HG03460 (cell line): ENCODE measurements around the gene RASA2.
"Not testable (repeated sequence)": the region's sequence is repeated elsewhere in the genome, so short reads cannot be mapped to it uniquely, and the experiment has no call there.

Experiments used
- ATAC-seq: cut with Tn5 transposase; IDR thresholded peaks from one replicate; pipeline ENCODE4 v1.9.1; 2021; ENCODE audit not compliant: unreplicated experiment

Gene RASA2

GRCh38 chr3:141532609-141533008 is 45.8 kb downstream of the RASA2 start:
- ATAC-seq, result no peak

GRCh38 chr3:141536017-141536416 is 49.2 kb downstream of the RASA2 start:
- not testable (repeated sequence) for ATAC-seq

GRCh38 chr3:141537856-141538255 is 51.0 kb downstream of the RASA2 start:
- no peak for ATAC-seq

GRCh38 chr3:141538568-141539240 is 51.9 kb downstream of the RASA2 start:
- ATAC-seq, result no peak

GRCh38 chr3:141539431-141540187 is 52.8 kb downstream of the RASA2 start:
- ATAC-seq, result no peak

GRCh38 chr3:141540531-141540930 is 53.7 kb downstream of the RASA2 start:
- no peak for ATAC-seq

GRCh38 chr3:141542202-141542969 is 55.6 kb downstream of the RASA2 start:
- no peak for ATAC-seq

GRCh38 chr3:141542989-141543388 is 56.2 kb downstream of the RASA2 start:
- ATAC-seq, result no peak

- no peak for ATAC-seq
These were observed 57.9 kb downstream of the RASA2 start for GRCh38 chr3:141544697-141545096.

- no peak for ATAC-seq
These were observed 59.3 kb downstream of the RASA2 start for GRCh38 chr3:141546081-141546480.

- ATAC-seq, result no peak
These were observed 59.8 kb downstream of the RASA2 start for GRCh38 chr3:141546586-141546985.

- ATAC-seq, result no peak
These were observed 61.0 kb downstream of the RASA2 start for GRCh38 chr3:141547791-141548190.

GRCh38 chr3:141550926-141551665 is 64.3 kb downstream of the RASA2 start:
- no peak for ATAC-seq

GRCh38 chr3:141552440-141552991 is 65.7 kb downstream of the RASA2 start:
- no peak for ATAC-seq

GRCh38 chr3:141553055-141553454 is 66.2 kb downstream of the RASA2 start:
- ATAC-seq, result no peak

- no peak for ATAC-seq
These were observed 69.2 kb downstream of the RASA2 start for GRCh38 chr3:141556034-141556433.

GRCh38 chr3:141557961-141558706 is 71.3 kb downstream of the RASA2 start:
- ATAC-seq, result no peak

GRCh38 chr3:141561426-141562034 is 74.7 kb downstream of the RASA2 start:
- ATAC-seq, result no peak

GRCh38 chr3:141564241-141564640 is 77.4 kb downstream of the RASA2 start:
- no peak for ATAC-seq

- ATAC-seq, result no peak
These were observed 83.2 kb downstream of the RASA2 start for GRCh38 chr3:141570068-141570467.
